NCI-H524 (cell line): ENCODE data around the gene SULT1A3.
A peak's percentile ranks its signal among the peaks of the same experiment; 100 is the strongest.
"Not testable (repeated sequence)": the region's sequence is repeated elsewhere in the genome, so short reads cannot be mapped to it uniquely, and the experiment has no call there.

Experiments
- DNase-seq, 2 experiments: peaks; one replicate each; lab custom pipeline; 2025; lab: John Stamatoyannopoulos, UW

The SULT1A3 gene

DNA sequence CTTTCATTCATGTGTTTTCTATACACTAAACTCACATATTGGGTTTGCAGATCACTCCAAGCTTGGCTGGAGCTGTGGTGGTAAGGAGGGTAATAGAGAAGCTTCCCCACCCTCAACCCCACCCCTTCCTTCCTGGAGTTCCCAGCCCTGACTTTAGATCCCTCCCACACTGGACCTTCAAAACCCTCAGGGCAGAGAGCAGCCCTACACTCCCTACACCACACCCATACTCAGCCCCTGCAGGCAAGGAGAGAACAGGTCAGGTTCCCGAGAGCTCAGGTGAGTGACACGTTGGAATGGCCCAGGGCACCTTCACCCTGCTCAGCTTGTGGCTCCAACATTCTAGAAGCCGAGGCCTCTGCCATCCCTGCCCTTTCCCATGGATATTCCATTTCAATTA is at the start of gene SULT1A3:
Gene SULT1A3 (plus strand): TSS at position 207 of the 400 bp plus-strand sequence. CDS start 1,474 bp downstream, outside the sequence.
- DNase-seq, result not testable (repeated sequence)

DNA sequence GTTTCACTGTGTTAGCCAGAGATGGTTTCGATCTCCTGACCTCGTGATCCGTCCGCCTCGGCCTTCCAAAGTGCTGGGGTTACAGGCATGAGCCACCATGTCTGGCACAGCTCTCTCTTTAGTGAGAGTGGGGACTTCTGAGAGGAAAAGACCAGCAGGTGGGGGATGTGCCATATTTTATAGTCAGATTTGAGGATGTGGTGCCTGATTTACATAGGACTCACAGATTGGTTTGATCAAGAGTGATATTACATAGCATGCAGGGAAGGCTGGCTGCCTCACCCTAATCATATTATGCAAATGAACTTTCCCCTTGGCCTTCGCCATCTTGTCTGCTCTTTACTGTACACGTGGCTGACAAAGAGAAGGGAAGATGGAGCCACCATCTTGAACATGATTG is 48.0 kb upstream of the SULT1A3 start:
- no peak for DNase-seq

DNA sequence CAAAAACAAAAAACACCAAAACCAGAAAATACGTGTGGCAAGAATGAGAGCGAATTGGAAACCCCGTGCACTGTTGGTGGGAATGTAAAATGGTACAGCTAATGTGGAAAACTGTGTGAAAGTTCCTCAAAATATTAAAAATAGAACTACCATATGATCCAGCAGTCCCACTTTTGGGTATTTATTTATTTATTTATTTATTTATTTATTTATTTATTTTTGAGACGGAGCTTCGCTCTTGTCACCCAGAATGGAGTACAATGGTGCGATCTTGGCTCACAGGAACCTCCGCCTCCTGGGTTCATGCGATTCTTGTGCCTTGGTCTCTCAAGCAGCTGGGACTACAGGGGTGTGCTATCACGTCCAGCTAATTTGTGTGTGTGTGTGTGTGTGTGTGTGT is 46.5 kb upstream of the SULT1A3 start:
- DNase-seq, result no peak

DNA sequence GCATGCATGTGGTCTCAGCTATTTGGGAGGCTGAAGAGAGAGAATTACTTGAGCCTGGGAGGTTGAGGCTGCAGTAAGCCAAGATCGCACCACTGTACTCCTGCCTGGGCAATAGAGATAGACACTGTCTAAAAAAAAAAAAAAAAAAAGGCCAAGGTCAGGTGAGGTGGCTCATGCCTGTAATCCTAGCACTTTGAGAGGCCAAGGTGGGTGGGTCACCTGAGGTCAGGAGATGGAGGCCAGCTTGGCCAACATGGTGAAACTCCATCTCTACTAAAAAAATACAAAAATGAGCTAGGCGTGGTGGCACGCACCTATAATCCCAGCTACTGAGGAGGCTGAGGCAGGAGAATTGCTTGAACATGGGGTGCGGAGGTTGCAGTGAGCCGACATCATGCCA is 43.9 kb upstream of the SULT1A3 start:
- DNase-seq, result no peak

DNA sequence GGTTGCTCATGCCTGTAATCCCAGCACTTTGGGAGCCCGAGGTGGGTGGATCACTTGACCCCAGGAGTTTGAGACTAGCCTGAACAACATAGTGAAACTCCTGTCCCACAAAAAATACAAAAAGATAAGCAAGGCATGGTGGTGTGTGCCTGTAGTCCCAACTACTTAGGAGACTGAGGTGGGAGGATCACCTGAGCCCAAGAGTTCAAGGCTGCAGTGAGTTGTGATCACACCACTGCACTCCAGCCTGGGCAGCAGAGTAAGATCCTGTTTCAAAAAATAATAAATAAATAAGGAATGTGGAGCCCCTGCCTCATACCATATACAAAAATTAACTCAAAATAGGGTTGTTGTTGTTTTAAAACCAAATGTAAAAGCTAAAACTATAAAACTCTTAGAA is 41.8 kb upstream of the SULT1A3 start:
- no peak for DNase-seq

DNA sequence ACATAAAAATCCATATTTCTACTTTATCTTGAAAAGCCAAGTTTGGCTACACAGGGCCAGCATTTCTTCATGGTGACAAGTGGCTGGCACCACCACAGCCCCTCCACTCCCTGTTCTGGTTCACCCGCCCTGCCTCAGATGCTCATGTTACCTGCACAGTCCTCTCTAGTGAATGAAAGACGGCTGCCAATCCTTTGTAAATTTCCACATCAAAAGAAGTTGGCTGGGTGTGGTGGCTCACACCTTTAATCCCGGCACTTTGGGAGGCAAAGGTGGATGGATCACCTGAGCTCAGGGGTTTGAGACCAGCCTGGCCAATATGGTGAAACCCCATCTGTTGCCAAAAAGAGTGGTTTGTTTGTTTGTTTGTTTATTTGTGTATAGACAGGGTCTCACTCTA is 35.5 kb upstream of the SULT1A3 start:
- no peak for DNase-seq

DNA sequence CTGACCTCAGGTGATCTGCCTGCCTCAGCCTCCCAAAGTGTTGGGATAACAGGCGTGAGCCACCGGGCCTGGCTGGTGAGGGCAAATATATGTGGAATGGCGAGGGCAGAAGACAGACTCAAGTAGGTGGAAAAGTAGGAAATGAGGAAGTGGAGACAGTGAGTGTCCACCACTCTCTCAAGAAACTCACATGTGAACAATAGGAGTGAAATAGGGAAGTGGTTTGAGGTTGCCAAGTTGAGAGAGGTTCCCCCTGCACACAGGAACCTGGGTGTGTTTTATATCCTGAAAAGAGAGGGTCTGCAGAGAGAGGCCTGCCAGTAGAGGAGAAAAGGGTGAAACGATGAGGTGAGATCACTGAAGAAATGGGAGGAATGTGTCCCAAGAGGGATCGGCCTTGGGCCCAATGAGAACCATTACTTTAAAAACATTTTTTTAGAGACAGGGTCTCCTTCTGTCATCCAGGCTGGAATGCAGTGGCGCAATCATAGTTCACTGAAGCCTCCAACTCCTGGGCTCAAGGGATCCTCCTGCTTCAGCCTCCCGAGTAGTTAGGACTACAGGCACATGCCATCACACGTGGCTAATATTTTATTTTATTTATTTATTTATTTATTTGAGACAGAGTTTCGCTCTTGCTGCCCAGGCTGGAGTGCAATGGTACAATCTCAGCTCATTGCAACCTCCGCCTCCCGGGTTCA is 32.7 kb upstream of the SULT1A3 start:
- no peak for DNase-seq

DNA sequence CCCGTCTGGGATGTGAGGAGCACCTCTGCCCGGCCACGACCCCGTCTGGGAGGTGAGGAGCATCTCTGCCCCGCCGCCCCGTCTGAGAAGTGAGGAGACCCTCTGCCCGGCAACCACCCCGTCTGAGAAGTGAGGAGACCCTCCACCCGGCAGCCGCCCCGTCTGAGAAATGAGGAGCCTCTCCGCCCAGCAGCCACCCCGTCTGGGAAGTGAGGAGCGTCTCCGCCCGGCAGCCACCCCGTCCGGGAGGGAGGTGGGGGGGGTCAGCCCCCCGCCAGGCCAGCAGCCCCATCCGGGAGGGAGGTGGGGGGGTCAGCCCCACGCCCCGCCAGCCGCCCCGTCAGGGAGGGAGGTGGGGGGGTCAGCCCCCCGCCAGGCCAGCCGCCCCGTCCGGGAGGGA is 30.3 kb upstream of the SULT1A3 start:
- not testable (repeated sequence) for DNase-seq

DNA sequence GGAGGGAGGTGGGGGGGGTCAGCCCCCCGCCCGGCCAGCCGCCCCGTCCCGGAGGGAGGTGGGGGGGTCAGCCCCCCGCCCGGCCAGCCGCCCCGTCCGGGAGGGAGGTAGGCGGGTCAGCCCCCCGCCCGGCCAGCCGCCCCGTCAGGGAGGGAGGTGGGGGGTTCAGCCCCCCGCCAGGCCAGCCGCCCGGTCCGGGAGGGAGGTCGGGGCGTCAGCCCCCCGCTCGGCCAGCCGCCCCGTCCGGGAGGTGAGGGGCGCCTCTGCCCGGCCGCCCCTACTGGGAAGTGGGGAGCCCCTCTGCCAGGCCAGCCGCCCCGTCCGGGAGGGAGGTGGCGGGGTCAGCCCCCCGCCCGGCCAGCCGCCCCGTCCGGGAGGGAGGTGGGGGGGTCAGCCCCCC is 29.6 kb upstream of the SULT1A3 start:
- not testable (repeated sequence) for DNase-seq

DNA sequence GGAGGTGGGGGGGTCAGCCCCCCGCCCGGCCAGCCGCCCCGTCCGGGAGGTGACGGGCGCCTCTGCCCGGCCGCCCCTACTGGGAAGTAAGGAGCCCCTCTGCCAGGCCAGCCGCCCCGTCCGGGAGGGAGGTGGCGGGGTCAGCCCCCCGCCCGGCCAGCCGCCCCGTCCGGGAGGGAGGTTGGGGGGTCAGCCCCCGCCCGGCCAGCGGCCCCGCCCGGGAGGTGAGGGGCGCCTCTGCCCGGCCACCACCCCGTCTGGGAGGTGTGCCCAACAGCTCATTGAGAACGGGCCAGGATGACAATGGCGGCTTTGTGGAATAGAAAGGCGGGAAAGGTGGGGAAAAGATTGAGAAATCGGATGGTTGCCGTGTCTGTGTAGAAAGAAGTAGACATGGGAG is 28.9 kb upstream of the SULT1A3 start:
- not testable (repeated sequence) for DNase-seq

DNA sequence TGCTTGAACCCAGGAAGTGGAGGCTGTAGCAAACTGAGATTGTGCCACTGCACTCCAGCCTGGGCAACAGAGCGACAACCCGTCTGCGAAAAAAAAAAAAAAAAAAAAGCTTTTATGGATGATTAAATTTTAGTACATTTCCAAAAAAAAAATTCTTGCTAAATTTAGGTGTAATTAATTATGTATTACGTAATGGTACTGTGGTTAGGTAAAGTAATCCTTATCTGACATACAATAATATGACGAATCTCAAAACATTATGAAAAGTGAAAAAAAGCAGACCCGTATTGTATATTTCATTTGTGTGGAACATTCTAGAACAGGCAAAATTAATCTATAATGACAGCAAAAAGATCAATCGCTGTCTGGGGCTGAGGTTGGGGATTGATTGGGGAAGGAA is 26.0 kb upstream of the SULT1A3 start:
- DNase-seq, result no peak

DNA sequence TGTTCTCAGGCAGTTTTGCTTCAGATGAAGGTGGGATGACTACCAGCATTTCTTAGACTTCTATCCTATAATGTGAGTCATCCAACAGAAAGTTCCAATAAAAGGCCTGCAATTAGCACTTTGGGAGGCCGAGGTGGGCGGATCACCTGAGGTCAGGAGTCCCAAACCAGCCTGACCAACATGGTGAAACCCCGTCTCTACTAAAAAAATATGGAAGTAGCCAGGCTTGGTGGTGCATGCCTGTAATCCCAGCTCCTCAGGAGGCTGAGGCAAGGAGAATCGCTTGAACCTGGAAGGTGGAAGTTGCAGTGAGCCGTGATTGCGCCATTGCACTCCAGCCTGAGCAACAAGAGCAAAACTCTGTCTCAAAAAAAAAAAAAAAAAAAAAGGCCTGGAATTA is 22.2 kb upstream of the SULT1A3 start:
- not testable (repeated sequence) for DNase-seq

DNA sequence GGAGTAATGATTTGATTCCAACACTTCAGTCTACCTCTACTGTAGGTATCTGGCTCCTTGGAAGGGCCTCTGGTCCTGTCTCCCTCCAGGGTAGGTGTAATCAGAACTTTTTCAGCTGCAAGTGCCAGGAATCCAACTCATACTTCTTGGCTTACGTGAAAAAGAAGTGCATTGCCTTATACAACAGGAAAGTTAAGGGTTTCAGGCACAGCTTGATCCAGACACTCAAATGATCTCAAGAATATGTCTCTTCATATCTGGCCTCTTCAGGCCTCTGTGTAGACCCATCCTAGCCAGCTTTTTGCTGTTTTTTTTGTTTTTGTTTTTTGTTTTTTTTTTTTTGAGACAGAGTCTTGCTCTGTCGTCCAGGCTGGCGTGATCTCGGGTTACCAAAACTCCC is 19.9 kb upstream of the SULT1A3 start:
- no peak for DNase-seq

DNA sequence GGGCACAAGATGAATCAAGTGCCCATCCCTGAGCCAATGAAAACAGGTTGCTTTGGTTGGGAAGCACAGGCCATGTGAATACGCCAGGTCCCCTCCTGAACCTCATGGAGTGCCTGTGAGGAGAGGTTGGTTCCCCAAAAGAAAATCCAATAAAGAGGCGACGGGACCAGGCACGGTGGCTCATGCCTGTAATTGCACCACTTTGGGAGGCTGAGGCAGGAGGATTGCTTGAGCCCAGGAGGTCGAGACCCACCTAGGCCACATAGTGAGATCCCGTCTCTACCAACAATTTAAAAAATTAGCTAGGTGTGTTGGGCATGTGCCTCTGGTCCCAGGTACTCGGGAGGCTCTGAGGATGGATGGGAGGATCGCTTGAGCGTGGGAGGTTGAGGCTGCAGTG is 19.1 kb upstream of the SULT1A3 start:
- DNase-seq, result no peak

DNA sequence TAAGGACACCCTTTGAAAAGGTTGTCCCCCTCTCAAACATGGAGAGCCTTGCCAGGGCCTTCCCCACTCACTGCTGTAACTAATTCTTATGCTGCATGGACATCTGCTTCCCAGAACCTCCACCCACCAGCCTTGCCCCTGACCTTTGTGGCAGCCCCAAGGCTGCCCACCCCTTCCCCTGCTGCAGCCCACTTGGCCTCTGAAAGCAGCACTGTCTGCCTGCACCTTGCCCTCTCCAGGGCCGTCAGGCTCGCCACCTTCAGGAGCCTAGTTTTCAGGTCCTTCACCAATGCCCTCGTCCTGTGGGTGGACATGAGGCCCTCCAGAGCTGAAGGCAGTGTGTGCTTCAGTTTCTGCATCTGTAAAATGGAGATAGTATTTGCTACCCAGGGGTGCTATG is 18.3 kb upstream of the SULT1A3 start:
- no peak for DNase-seq

DNA sequence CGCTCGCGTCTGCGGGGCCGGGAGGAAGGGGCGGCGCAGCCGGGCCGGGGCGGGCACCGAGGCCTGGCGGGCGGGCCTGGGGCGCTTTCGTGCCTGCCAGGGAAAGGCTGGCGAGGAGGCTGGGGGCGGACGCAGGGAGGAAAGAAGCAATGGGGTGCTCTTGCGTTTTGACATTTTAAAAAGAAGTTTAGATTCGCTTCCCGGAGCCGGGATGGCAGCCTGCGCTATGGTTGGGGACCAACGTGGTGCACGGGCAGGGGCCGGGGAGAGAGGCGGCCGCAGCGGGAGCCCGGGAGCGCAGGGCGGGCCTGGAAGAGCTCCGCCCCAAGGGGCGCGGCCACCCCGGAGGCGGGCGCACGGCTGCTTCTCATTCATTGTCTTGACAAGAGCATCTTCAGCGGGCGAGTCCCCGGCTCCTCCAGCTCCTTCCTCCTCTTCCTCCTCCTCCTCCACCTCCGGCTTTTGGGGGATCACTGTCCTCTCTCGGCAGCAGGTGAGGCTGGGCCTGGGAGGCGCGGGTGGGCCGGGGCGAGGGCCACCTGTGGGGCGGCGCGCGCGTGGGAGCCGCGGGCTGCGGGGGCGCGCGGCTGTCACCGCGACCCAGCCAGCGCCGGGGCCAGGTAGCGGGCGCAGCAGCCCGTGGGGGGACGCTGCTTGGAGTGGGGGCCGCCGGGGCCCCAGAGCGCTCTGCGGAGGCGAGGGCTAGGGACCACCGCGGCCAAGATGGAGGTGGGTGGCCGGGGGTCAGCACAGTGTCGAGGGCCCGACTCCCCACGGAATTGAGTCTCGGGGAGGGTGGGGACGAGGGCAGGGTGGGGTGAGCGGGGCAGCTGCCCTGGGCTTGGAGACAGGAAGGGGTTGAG is 15.6 kb upstream of the SULT1A3 start, which contains the start of gene CORO1A:
Gene CORO1A (plus strand): TSS at position 370 of the 863 bp plus-strand sequence. CDS start 1,608 bp downstream, outside the sequence.
- DNase-seq, result peak; percentile 79 to 86

DNA sequence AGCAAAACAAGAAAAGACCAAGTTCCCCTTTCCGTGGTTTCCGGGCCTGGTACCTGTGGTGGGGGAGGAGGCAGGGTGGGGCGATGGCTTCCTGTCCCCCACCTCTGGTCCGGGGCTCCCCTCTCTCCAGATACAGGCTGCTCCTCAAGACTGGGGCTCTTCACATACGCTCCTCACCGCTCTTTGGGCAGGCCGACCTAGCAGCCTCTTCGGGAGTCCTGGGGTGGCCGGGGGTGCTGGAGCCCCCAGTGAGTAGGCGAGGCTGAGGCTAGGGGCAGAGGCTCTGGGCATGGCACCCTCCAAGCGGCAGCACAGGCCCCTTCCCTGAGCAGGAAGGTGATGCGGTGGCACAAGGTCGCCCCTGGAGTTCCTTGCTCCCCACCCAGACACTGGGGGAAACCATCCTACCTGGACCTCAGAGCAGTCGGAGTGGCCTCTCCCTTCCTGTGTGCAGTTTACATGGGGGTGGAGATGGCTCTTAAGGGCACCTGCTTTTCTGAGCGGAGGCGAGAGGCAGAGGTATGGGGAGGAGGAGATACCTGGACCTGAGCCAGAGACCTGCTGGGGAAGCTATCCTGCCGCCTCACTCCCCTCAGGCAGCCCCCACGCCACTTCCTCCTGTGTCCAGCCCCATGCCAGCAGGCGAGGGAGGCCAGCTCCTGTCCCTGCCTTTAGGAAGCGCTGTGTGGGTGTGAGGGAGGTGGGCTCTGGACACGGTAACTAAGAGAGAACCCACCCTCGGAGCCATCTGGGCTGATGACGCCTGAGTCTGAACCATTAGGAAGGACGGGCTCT is 14.8 kb upstream of the SULT1A3 start:
- no peak for DNase-seq

DNA sequence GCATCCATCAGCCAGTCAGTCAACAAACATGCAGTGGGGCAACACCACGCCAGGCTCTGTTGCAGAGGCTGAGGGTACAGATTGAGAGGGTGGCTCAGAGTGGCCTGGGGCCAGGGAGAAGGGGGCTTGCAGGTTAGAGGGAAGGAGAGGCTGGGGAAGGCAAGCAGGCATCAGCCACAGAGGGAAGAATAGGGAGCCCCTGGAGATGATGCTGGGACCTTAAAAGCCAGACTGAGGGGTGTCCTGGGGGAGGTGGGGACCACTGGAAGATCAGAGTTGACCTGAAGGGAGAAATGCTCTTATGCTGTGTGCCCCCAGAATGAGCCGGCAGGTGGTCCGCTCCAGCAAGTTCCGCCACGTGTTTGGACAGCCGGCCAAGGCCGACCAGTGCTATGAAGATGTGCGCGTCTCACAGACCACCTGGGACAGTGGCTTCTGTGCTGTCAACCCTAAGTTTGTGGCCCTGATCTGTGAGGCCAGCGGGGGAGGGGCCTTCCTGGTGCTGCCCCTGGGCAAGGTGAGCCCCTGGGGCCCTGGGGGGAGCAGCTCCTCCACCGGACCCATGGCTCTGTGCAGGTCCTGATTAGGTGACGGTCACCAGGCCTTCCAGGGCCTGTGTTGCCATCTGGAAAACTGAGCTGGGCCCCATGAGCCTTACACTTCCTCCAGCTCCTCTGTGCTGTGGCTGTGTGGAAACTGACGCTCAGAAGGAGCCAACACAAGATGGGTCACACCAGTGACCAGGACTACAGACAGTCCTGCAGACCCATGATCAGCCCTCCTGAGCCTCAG is 14.0 kb upstream of the SULT1A3 start:
- DNase-seq, result no peak

DNA sequence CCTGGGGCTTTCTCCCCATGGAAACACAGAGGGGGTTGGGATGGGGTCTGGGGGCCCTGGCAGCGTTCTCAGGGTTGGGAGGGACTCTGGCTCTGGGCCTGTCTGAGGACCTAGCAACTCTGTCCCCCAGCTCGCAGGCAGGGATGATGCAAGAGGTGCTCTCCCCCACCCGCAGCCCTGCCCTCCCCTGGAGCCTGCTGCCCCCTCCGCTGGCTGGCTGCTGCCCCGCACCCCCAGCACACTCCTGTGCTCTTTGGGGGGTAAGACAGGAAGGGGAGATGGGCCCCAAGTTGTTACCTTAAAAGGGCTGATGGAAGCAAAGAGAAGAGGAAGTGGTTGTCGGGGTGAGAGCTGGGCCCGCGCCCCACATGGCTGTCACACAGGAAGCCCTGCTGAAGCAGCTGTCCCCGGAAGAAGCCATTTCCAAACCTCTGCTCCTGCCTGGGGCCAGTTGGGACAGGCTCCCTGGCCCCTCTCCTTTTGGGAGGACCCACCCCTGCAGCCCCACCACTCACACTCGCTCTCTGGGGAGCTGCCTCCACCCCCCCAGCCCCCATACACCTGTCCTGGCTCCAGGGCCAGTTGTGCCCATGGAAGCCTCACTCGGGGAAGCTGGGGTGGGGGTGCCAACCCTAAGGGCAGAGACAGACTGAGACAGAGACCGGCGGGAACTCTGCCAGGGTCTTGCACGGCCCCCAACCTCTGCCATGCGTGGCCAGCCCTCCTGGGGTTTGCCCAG is 13.2 kb upstream of the SULT1A3 start:
- DNase-seq, result no peak

DNA sequence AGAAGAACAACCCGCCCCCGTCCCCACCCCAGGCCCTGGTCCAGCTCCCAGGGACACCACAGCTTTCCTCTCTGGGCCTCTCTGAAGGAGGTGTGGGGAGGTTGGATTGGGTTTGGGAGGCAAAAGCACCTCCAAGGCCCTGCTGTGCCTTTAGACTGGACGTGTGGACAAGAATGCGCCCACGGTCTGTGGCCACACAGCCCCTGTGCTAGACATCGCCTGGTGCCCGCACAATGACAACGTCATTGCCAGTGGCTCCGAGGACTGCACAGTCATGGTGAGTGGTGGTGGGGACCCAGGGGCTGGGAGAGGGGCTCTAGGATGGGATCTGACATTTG is 12.6 kb upstream of the SULT1A3 start:
- no peak for DNase-seq
